ENCODE data around the gene SF3A2. TPM values are rescaled to one million over a fixed set of nuclear protein-coding genes. Genes with fewer than 3 reads are reported as not detected.

Gene SF3A2
- total and polyA plus RNA-seq, 10 of the 15 experiments (the other 5 are each of a cell fraction or from before 2014, with no cell fraction given): 0.33 to 143 (median 30.6) TPM

DNA sequence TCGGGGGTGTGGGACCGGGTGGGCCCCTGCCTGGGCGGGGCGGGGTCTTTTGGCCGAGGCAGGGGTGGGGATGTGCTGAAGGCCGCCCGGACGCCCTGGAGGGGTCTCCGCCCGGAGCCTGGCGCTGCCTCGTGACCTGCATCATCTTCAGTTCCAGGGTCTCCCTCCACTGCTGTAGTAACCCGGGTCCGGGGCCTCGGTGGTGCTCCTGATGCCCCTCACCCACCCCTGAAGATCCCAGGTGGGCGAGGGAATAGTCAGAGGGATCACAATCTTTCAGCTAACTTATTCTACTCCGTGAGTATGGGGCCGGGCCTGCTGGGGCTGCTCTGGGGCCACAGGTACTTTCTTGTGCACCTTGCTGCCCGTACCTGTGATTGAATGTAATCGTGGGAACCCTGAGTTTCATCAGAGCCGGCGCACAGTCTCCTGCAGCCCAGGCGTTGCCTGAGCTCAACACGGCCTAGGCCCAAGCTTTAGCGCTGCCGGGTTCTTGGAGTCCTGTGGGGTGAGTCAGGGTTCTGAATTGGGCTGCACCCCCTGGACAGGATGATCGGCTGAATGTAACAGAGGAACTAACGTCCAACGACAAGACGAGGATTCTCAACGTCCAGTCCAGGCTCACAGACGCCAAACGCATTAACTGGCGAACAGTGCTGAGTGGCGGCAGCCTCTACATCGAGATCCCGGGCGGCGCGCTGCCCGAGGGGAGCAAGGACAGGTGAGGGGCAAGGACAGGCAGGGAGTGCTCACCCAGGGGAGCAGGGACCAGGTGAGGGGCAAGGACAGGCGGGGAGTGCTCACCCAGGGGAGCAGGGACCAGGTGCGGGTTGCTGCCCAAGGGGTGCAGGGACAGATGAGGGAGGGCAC is 34.8 kb downstream of the SF3A2 start:
- FAIRE-seq: no peak
- SMC1A ChIA-PET (ENCODE audit: uncharacterized antibody, unreplicated experiment): interaction anchor here (0.6 to 5.1 kb wide), 7 partner anchors 10 to 115 kb away, joined by 3 to 30 read pairs (median 4); no protein-coding TSS in a partner anchor
- under 1% methylated on average over 38 of the region's 43 CpGs for WGBS (ENCODE audit: insufficient coverage, insufficient replicate concordance, low lambda C conversion rate, missing lambda C conversion rate)
- TSS peak; percentile 51 for BruUV-seq (replicated peaks)
- H3K4me2 ChIP-seq (ENCODE audit: control insufficient read depth, insufficient read depth): peak overlapping the region; percentile 92
- DNase-seq (ENCODE audit: low read depth, low spot score): no peak
- H3K27me3 ChIP-seq (replicated peaks in 1 of 2; ENCODE audit: control insufficient read depth in 2 of 2, insufficient read depth in 2 of 2, low read length in 1 of 2): no peaks in the 10 kb centered on the region
- RAD21 ChIA-PET (ENCODE audit: unreplicated experiment): interaction anchor here (0.8 to 4.5 kb wide), 8 partner anchors 11 to 115 kb away, joined by 3 to 44 read pairs (median 4); no protein-coding TSS in a partner anchor
- TF ChIP-seq POLR2A (IDR thresholded peaks at IDR 0.05; ENCODE audit: low read depth, low read length) (peak; percentile 80), YBX1 (IDR thresholded peaks at IDR 0.05) (no peak), HDGF (IDR thresholded peaks at IDR 0.05) (0 out of 2 replicates have a peak, but pooled peaks have one; percentile 37)
- POLR2A ChIA-PET: interaction anchor here (0.5 to 3.5 kb wide), 8 partner anchors 10 to 103 kb away, joined by 3 to 36 read pairs (median 4); no protein-coding TSS in a partner anchor
- peaks cover 13% of the 10 kb centered on the region for H4K20me1 ChIP-seq (ENCODE audit: control insufficient read depth, insufficient read depth)
- H3K9me3 ChIP-seq (replicated peaks; ENCODE audit: control insufficient read depth, insufficient read depth, low read length): no peaks in the 10 kb centered on the region
- no peak for ATAC-seq
- peak overlapping the region; percentile 89 for H3K27ac ChIP-seq (ENCODE audit: control insufficient read depth, insufficient read depth)
- H3K9ac ChIP-seq (ENCODE audit: control insufficient read depth, insufficient read depth, low read length): peak overlapping the region; percentile 97
- no peak overlapping the region for H2AFZ ChIP-seq (ENCODE audit: control insufficient read depth, low read depth, low read length)
- intact Hi-C loops (cut with micrococcal nuclease; ENCODE audit: unreplicated experiment): loop anchor here (5.0 to 10.0 kb wide), 2 partner anchors 351 to 513 kb away; partner anchors contain the start of genes SGTA and THOP1
- peaks cover 16% of the 10 kb centered on the region for H3K4me1 ChIP-seq (ENCODE audit: control insufficient read depth, insufficient read depth, low read length)
- CTCF ChIA-PET: interaction anchor here (0.9 to 6.4 kb wide), 10 partner anchors 10 to 375 kb away, joined by 3 to 46 read pairs (median 5); no protein-coding TSS in a partner anchor
- peaks cover 4 to 19% of the 10 kb centered on the region in 2 experiments for H3K36me3 ChIP-seq (ENCODE audit: control insufficient read depth in 2 of 2, insufficient read depth in 2 of 2, low read length in 1 of 2)
- in situ Hi-C loops (cut with MboI): loop anchor here (5.0 to 10.0 kb wide), 3 partner anchors 34 to 343 kb away; partner anchors contain the start of genes PLEKHJ1 and SF3A2
- peaks cover 58% of the 10 kb centered on the region for H3K79me2 ChIP-seq (ENCODE audit: control insufficient read depth, insufficient read depth, low read length)
- peak overlapping the region; percentile 95 for H3K4me3 ChIP-seq
